HepG2 (cell line): Measurements from ENCODE around the gene NEK11. TPM values are rescaled to one million over a fixed set of nuclear protein-coding genes. Genes with fewer than 3 reads are reported as not detected.

ENCODE experiments used
- ARHGAP35 ChIP-seq: sonication (generic); formaldehyde crosslinking; IDR thresholded peaks from 2 replicates; pipeline ENCODE4 v1.9.0; 2022; ENCODE audit warnings: mild to moderate bottlenecking, inconsistent platforms, moderate library complexity, missing genetic modification reagents, borderline replicate concordance
- CEBPG ChIP-seq: IDR thresholded peaks from 2 replicates; pipeline ENCODE4 v1.6.1; 2016
- KDM5B ChIP-seq: sonication (generic); formaldehyde crosslinking; IDR thresholded peaks from 2 replicates; pipeline ENCODE4 v1.4.0; 2020; ENCODE audit warnings: missing genetic modification reagents, mild to moderate bottlenecking, borderline replicate concordance
- KLF6 ChIP-seq: IDR thresholded peaks from 2 replicates; pipeline ENCODE4 v1.8.0; 2016; ENCODE audit warnings: missing biosample characterization, missing genetic modification reagents
- KMT2A ChIP-seq: sonication (generic); formaldehyde crosslinking; IDR thresholded peaks from 2 replicates; pipeline ENCODE4 v1.4.0; 2020; ENCODE audit warnings: missing genetic modification reagents
- MAZ ChIP-seq, 2 experiments: sonication (generic) in 1 of 2; formaldehyde crosslinking in 1 of 2; IDR thresholded peaks; 2 replicates each; pipeline versions ENCODE4 v1.5.0 to v1.6.1; 2012 to 2020; ENCODE audit warnings: low read depth in 2 of 2, mild to moderate bottlenecking in 2 of 2, borderline replicate concordance in 1 of 2, improper control_type of control experiment in 1 of 2, low read length in 1 of 2, missing genetic modification reagents in 1 of 2, moderate library complexity in 1 of 2
- MBNL3 ChIP-seq: fragments of 250-450 bp; sonication (Bioruptor Pico); conservative IDR thresholded peaks from 2 replicates; pipeline ENCODE4 v1.8.0; 2022; ENCODE audit warnings: mild to moderate bottlenecking, inconsistent platforms
- NFYC ChIP-seq: IDR thresholded peaks from 2 replicates; pipeline ENCODE4 v1.6.1; 2016; ENCODE audit warnings: missing genetic modification reagents, missing compliant biosample characterization
- NPAS2 ChIP-seq: sonication (generic); formaldehyde crosslinking; IDR thresholded peaks from 2 replicates; pipeline ENCODE4 v1.8.0; 2022; ENCODE audit warnings: mild to moderate bottlenecking, missing genetic modification reagents, borderline replicate concordance
- RFXANK ChIP-seq: IDR thresholded peaks from 2 replicates; pipeline ENCODE4 v1.6.1; 2016
- SETDB1 ChIP-seq: sonication (generic); formaldehyde crosslinking; IDR thresholded peaks from 2 replicates; pipeline ENCODE4 v1.5.1; 2020; ENCODE audit warnings: missing genetic modification reagents, mild to moderate bottlenecking, borderline replicate concordance
- SP1 ChIP-seq, 2 experiments: fragments of 450-650 bp in 1 of 2; sonication (generic) in 1 of 2; formaldehyde crosslinking in 1 of 2; IDR thresholded peaks; 2 replicates each; pipeline versions ENCODE4 v1.4.0 to v1.6.1; 2016 to 2020; ENCODE audit warnings: missing genetic modification reagents in 1 of 2
- SPEN ChIP-seq: sonication (generic); formaldehyde crosslinking; IDR thresholded peaks from 2 replicates; pipeline ENCODE4 v1.5.1; 2020; ENCODE audit warnings: low read depth, mild to moderate bottlenecking, missing genetic modification reagents
- TP53 ChIP-seq: sonication (generic); formaldehyde crosslinking; conservative IDR thresholded peaks from 2 replicates; pipeline ENCODE4 v1.4.0; 2020; ENCODE audit warnings: missing genetic modification reagents
- ZEB1 ChIP-seq: IDR thresholded peaks from 2 replicates; pipeline ENCODE4 v1.6.1; 2012; ENCODE audit warnings: mild to moderate bottlenecking, low read depth, inconsistent platforms; ENCODE audit not compliant: insufficient replicate concordance
- ZFP37 ChIP-seq: sonication (generic); formaldehyde crosslinking; IDR thresholded peaks from 2 replicates; pipeline ENCODE4 v1.4.0; 2020; ENCODE audit warnings: missing genetic modification reagents, borderline replicate concordance
- ZFYVE20 ChIP-seq: sonication (generic); formaldehyde crosslinking; IDR thresholded peaks from 2 replicates; pipeline ENCODE4 v1.8.0; 2023; ENCODE audit warnings: low read depth, mild to moderate bottlenecking, moderate library complexity, missing genetic modification reagents, borderline replicate concordance
- ZNF678 ChIP-seq: sonication (generic); formaldehyde crosslinking; IDR thresholded peaks from 2 replicates; pipeline ENCODE4 v1.4.0; 2020; ENCODE audit warnings: mild to moderate bottlenecking, missing genetic modification reagents
- ZNF749 ChIP-seq: sonication (generic); formaldehyde crosslinking; IDR thresholded peaks from 2 replicates; pipeline ENCODE4 v1.8.0; 2022; ENCODE audit warnings: mild to moderate bottlenecking, missing genetic modification reagents, moderate library complexity, borderline replicate concordance
- ZNF878 ChIP-seq: sonication (generic); formaldehyde crosslinking; IDR thresholded peaks from 2 replicates; pipeline ENCODE4 v1.8.1; 2023; ENCODE audit warnings: mild to moderate bottlenecking, missing genetic modification reagents, moderate library complexity
- polyA plus RNA-seq, 8 experiments: library from polyadenylated mRNA; depleted of rRNA in 3 of 8; stranded (reverse) in 7 of 8; unstranded in 1 of 8; fragments of >200 nt; fragmentation: Illumina TruSeq in 4 of 8; extraction: Trizol in 4 of 8; gene quantifications; 2 replicates each; pipeline versions ENCODE4 v1.2.1 to v1.2.3, GENCODE V29; 2011 to 2016; ENCODE audit warnings: low read depth in 4 of 8, missing spikeins in 1 of 8, mixed read lengths in 1 of 8; ENCODE audit not compliant: insufficient read depth in 1 of 8
- total RNA-seq, 5 experiments: library from RNA; depleted of rRNA; stranded (reverse); fragments of >200 nt; fragmentation: Illumina TruSeq; extraction: Trizol; gene quantifications; 2 replicates each; pipeline ENCODE4 v1.2.3, GENCODE V29; 2016; ENCODE audit warnings: low read depth in 1 of 5
- TF ChIP-seq, protein P1 (sequence below): IDR thresholded peaks from 2 replicates; pipeline ENCODE4 v1.6.1; 2016
- TF ChIP-seq, protein P2 (sequence below): sonication (generic); formaldehyde crosslinking; IDR thresholded peaks from 2 replicates; pipeline ENCODE4 v1.4.0; 2020; ENCODE audit warnings: missing genetic modification reagents, low read depth, mild to moderate bottlenecking, borderline replicate concordance
- TF ChIP-seq, protein P3 (sequence below): sonication (generic); formaldehyde crosslinking; IDR thresholded peaks from 2 replicates; pipeline ENCODE4 v1.5.0; 2020; ENCODE audit warnings: missing genetic modification reagents
- TF ChIP-seq, protein P4 (sequence below): sonication (generic); formaldehyde crosslinking; IDR thresholded peaks from 2 replicates; pipeline ENCODE4 v1.5.0; 2020; ENCODE audit warnings: mild to moderate bottlenecking, missing genetic modification reagents, moderate library complexity

NEK11 gene
- total and polyA plus RNA-seq, 2 of the 13 experiments (the other 11 are each of a cell fraction or from before 2014, with no cell fraction given) = 0.95 to 2.2 TPM

DNA sequence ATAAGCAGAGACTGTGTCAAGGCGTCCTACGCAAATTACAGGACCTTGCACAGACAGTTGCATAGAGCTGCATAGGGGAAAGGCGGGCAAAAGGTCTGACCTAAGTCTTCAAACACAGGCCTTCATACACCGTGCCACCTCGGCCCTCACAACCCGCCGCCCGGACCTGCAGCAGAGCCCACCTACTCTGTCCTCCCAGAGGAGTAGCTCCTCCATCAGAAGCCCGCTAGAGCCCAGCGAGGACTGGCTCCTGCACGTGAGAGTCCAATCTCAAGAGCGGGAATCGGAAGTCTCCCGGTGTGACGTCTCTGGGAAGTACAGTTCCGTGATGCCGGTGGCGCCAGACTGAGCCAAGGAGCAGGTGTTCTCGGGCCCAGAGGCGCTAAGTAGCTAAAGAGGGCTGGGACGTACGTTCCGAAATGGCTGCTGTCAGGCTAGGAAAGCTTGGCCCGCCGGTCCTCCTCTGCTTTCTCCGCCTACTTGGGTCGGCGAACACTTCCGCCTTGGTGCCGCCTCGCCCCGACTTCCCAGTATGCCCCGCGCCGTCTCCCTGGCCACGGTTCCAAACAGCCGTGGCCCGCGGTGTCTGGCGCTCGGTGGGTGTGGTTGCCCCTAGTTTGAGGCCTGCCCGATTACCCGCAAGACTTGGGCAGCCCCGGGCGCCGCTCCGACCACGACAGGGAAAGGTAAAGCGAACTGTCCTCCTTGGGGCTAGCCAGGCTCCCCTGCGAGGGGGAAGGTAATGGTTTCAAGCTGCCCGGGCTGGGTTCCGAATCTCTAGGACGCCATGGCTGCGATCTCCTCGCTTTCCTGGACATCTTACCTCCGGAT, at the start of gene NEK11, which contains the start of gene ASTE1 (continued):
- peak; percentile 42; the same call in 1 of the 2 replicates for TF ChIP-seq ARHGAP35 (CRISPR knock-in tag)
- no peak for TF ChIP-seq SETDB1 (CRISPR knock-in tag)
- TF ChIP-seq KMT2A (CRISPR knock-in tag) = 0 out of 2 replicates have a peak, but pooled peaks have one; percentile 64
- TF ChIP-seq, protein P1, sequence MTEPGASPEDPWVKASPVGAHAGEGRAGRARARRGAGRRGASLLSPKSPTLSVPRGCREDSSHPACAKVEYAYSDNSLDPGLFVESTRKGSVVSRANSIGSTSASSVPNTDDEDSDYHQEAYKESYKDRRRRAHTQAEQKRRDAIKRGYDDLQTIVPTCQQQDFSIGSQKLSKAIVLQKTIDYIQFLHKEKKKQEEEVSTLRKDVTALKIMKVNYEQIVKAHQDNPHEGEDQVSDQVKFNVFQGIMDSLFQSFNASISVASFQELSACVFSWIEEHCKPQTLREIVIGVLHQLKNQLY = no peak
- TF ChIP-seq KLF6 = peak; percentile 86
- TF ChIP-seq, protein P2, sequence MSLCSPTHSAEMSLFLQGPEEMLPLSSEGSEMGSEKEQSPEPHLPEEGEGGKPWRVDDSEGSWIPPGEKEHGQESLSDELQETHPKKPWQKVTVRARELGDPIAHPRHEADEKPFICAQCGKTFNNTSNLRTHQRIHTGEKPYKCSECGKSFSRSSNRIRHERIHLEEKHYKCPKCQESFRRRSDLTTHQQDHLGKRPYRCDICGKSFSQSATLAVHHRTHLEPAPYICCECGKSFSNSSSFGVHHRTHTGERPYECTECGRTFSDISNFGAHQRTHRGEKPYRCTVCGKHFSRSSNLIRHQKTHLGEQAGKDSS (CRISPR knock-in tag) = peak; percentile 66; the same call in 1 of the 2 replicates
- TF ChIP-seq, protein P3, sequence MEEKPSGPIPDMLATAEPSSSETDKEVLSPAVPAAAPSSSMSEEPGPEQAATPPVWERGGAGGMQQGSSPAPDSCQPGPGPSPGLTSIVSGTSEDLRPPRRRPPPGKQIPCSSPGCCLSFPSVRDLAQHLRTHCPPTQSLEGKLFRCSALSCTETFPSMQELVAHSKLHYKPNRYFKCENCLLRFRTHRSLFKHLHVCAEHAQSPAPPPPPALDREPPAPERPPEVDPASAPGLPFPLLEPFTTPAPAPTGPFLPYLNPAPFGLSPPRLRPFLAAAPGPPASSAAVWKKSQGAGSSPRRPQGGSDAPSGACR (CRISPR knock-in tag) = no peak
- 0 out of 2 replicates have a peak, but pooled peaks have one; percentile 3 for TF ChIP-seq CEBPG
- no peak for TF ChIP-seq ZNF878 (CRISPR knock-in tag)
- 0 out of 2 replicates have a peak, but pooled peaks have one; percentile 66 for TF ChIP-seq ZNF749
- no peak for TF ChIP-seq SPEN (CRISPR knock-in tag)
- TF ChIP-seq RFXANK = no peak
- TF ChIP-seq ZEB1 = peak; percentile 15
- TF ChIP-seq, protein P4, sequence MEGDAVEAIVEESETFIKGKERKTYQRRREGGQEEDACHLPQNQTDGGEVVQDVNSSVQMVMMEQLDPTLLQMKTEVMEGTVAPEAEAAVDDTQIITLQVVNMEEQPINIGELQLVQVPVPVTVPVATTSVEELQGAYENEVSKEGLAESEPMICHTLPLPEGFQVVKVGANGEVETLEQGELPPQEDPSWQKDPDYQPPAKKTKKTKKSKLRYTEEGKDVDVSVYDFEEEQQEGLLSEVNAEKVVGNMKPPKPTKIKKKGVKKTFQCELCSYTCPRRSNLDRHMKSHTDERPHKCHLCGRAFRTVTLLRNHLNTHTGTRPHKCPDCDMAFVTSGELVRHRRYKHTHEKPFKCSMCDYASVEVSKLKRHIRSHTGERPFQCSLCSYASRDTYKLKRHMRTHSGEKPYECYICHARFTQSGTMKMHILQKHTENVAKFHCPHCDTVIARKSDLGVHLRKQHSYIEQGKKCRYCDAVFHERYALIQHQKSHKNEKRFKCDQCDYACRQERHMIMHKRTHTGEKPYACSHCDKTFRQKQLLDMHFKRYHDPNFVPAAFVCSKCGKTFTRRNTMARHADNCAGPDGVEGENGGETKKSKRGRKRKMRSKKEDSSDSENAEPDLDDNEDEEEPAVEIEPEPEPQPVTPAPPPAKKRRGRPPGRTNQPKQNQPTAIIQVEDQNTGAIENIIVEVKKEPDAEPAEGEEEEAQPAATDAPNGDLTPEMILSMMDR = peak; percentile 15; the same call in 1 of the 2 replicates
- TF ChIP-seq NFYC (CRISPR knock-in tag) = no peak
- TF ChIP-seq NPAS2 (CRISPR knock-in tag) = no peak
- TF ChIP-seq ZFYVE20 (CRISPR knock-in tag) = no peak
- peak; percentile 65; the same call in 1 of the 2 replicates for TF ChIP-seq KDM5B (CRISPR knock-in tag)
- TF ChIP-seq ZNF678 (CRISPR knock-in tag) = peak; percentile 76; the same call in 1 of the 2 replicates
- no peak for TF ChIP-seq SP1 (IDR thresholded peaks at IDR 0.05)
- no peak for TF ChIP-seq SP1 (CRISPR knock-in tag; IDR thresholded peaks at IDR 0.05)
- TF ChIP-seq MAZ (IDR thresholded peaks at IDR 0.05; ENCODE audit: borderline replicate concordance, low read depth, low read length) = no peak
- TF ChIP-seq MAZ (CRISPR knock-in tag; IDR thresholded peaks at IDR 0.05; ENCODE audit: low read depth) = peak; percentile 33; the same call in 1 of the 2 replicates
- no peak for TF ChIP-seq MBNL3
- TF ChIP-seq ZFP37 (CRISPR knock-in tag) = no peak; the same call in 1 of the 2 replicates
- no peak for TF ChIP-seq TP53 (CRISPR knock-in tag)
